ENCODE data around the gene HEXB. TPM values are rescaled to one million over a fixed set of nuclear protein-coding genes. Genes with fewer than 3 reads are reported as not detected.
A peak's percentile ranks its signal among the peaks of the same experiment; 100 is the strongest.

HEXB gene
- total and polyA plus RNA-seq, 2 of the 13 experiments (the other 11 are each of a cell fraction or from before 2014, with no cell fraction given), result 100 to 104 TPM

- TF ChIP-seq ZNF407 (CRISPR knock-in tag; IDR thresholded peaks at IDR 0.05; ENCODE audit: not compliant biosample characterization), result no peak
- TF ChIP-seq ATAD3A (CRISPR knock-in tag; IDR thresholded peaks at IDR 0.05), result no peak
- peak; percentile 65 for TF ChIP-seq AHDC1 (CRISPR knock-in tag; IDR thresholded peaks at IDR 0.05; ENCODE audit: borderline replicate concordance)
- no peak for TF ChIP-seq ZC3H4 (CRISPR knock-in tag; IDR thresholded peaks at IDR 0.05; ENCODE audit: borderline replicate concordance)
- no peak for TF ChIP-seq MAFF (IDR thresholded peaks at IDR 0.05; ENCODE audit: low read depth, low read length)
- TF ChIP-seq IRF9 (CRISPR knock-in tag; IDR thresholded peaks at IDR 0.05; ENCODE audit: borderline replicate concordance), result peak; percentile 71; the same call in 1 of the 2 replicates
- TF ChIP-seq AGO1 (IDR thresholded peaks at IDR 0.05; ENCODE audit: low read depth, low read length, poor library complexity, severe bottlenecking), result no peak
- no peak for TF ChIP-seq NR2F2 (IDR thresholded peaks at IDR 0.05; ENCODE audit: borderline replicate concordance, low read depth)
- no peak for TF ChIP-seq FLYWCH1 (CRISPR knock-in tag; IDR thresholded peaks at IDR 0.05)
- peak; percentile 68 for TF ChIP-seq HNRNPLL (IDR thresholded peaks at IDR 0.05; ENCODE audit: low read depth, low read length, poor library complexity, severe bottlenecking)
- no peak for TF ChIP-seq ZMAT5 (CRISPR knock-in tag; IDR thresholded peaks at IDR 0.05; ENCODE audit: borderline replicate concordance, low read depth)
Measured at GRCh38 chr5:74684900-74685851, at the start of gene HEXB (continued).

All from HepG2 (cell line).